Kidney epithelial cell (primary cell): Measurements from ENCODE around the gene CBX4. TPM values are rescaled to one million over a fixed set of nuclear protein-coding genes. Genes with fewer than 3 reads are reported as not detected.

Experiments
- DNase-seq: peaks from one replicate; pipeline ENCODE4 v3.0.0-alpha.2; 2010; ENCODE audit warnings: low read depth
- H3K27me3 ChIP-seq: 2 replicates; pipeline ENCODE4 v1.6.0; 2011; ENCODE audit warnings: low read length; ENCODE audit not compliant: control insufficient read depth, insufficient read depth
- H3K36me3 ChIP-seq: 2 replicates; pipeline ENCODE4 v1.5.1; 2011; ENCODE audit warnings: low read length; ENCODE audit not compliant: control insufficient read depth, insufficient read depth
- H3K4me3 ChIP-seq: 2 replicates; pipeline ENCODE4 v1.5.1; 2011; ENCODE audit warnings: low read depth, mild to moderate bottlenecking, control low read depth, low read length
- CTCF ChIP-seq: IDR thresholded peaks from 2 replicates; pipeline ENCODE4 v1.5.1; 2011; ENCODE audit warnings: mild to moderate bottlenecking, moderate library complexity, low read length, control low read depth, inconsistent platforms; ENCODE audit not compliant: insufficient read depth, poor library complexity, severe bottlenecking
- total RNA-seq: library from RNA; depleted of rRNA; stranded (reverse); fragments of >200 nt; gene quantifications from 2 replicates; pipeline ENCODE4 v1.2.3, GENCODE V29; 2015

The CBX4 gene
- total RNA-seq, 1 donor from 2014 or later, result 24.0 TPM

- H3K27me3 ChIP-seq, result no peaks in the 10 kb centered on the region
- no peak for TF ChIP-seq CTCF
- no peak overlapping the region for H3K4me3 ChIP-seq
- DNase-seq, result no peak
- no peaks in the 10 kb centered on the region for H3K36me3 ChIP-seq
These were observed 8.9 kb downstream of the CBX4 start for GRCh38 chr17:79830303-79830702.

GRCh38 chr17:79829457-79829856 is 9.8 kb downstream of the CBX4 start:
- DNase-seq, result no peak
- Histone ChIP-seq H3K36me3 (no peaks in the 10 kb centered on the region), H3K4me3 (no peak overlapping the region), H3K27me3 (no peaks in the 10 kb centered on the region)
- no peak for TF ChIP-seq CTCF

GRCh38 chr17:79829004-79829403 is 10.2 kb downstream of the CBX4 start:
- DNase-seq, result no peak
- Histone ChIP-seq H3K4me3 (no peak overlapping the region), H3K27me3 (no peaks in the 10 kb centered on the region), H3K36me3 (no peaks in the 10 kb centered on the region)
- TF ChIP-seq CTCF, result no peak

GRCh38 chr17:79826841-79827578 is 12.2 kb downstream of the CBX4 start:
- no peak for DNase-seq
- Histone ChIP-seq H3K4me3 (no peak overlapping the region), H3K36me3 (no peaks in the 10 kb centered on the region), H3K27me3 (no peaks in the 10 kb centered on the region)
- no peak for TF ChIP-seq CTCF

- no peaks in the 10 kb centered on the region for H3K36me3 ChIP-seq
- H3K4me3 ChIP-seq, result no peak overlapping the region
- H3K27me3 ChIP-seq, result no peaks in the 10 kb centered on the region
- TF ChIP-seq CTCF, result no peak
- DNase-seq, result no peak
These were observed 13.0 kb downstream of the CBX4 start for GRCh38 chr17:79826204-79826680.

- TF ChIP-seq CTCF, result no peak
- H3K36me3 ChIP-seq, result no peaks in the 10 kb centered on the region
- H3K27me3 ChIP-seq, result no peaks in the 10 kb centered on the region
These were observed 13.7 kb downstream of the CBX4 start for GRCh38 chr17:79825580-79825921.

More at GRCh38 chr17:79825580-79825921, 13.7 kb downstream of the CBX4 start:
- no peak for DNase-seq
- no peak overlapping the region for H3K4me3 ChIP-seq
